ENCODE data around the gene SLC25A6. TPM values are rescaled to one million over a fixed set of nuclear protein-coding genes. Genes with fewer than 3 reads are reported as not detected.

SLC25A6 gene
- total and polyA plus RNA-seq, 9 of the 15 experiments (the other 6 are each of a cell fraction or from before 2014, with no cell fraction given), result 24.6 to 330 (median 129) TPM

GRCh38 chrX:1391707-1392375, at the start of gene SLC25A6 (continued):
- TF ChIP-seq ZNF407 (IDR thresholded peaks at IDR 0.05; ENCODE audit: low read depth), result no peak
- TF ChIP-seq SIRT6 (IDR thresholded peaks at IDR 0.05; ENCODE audit: low read depth, low read length), result no peak
- TF ChIP-seq ZNF280A (IDR thresholded peaks at IDR 0.05; ENCODE audit: low read depth, partially characterized antibody), result no peak
- TF ChIP-seq ZNF707 (CRISPR knock-in tag; conservative IDR thresholded peaks at IDR 0.05), result no peak
- TF ChIP-seq ZFPM2 (CRISPR knock-in tag; IDR thresholded peaks at IDR 0.05), result no peak
- no peak for TF ChIP-seq ZNF311 (CRISPR knock-in tag; IDR thresholded peaks at IDR 0.05)
- TF ChIP-seq CCNT2 (IDR thresholded peaks at IDR 0.05; ENCODE audit: borderline replicate concordance, extremely low read depth, insufficient read length, low read depth, low read length), result no peak
- TF ChIP-seq ARID4B (CRISPR knock-in tag; IDR thresholded peaks at IDR 0.05), result peak; percentile 90
- TF ChIP-seq GTF2E2 (tag; IDR thresholded peaks at IDR 0.05), result peak; percentile 43; the same call in 1 of the 2 replicates
- peak; percentile 80; the same call in 1 of the 2 replicates for TF ChIP-seq SIN3B (IDR thresholded peaks at IDR 0.05; ENCODE audit: low read depth)

Data from K562 (cell line).